Measurements from ENCODE around the gene FBXL2. TPM values are rescaled to one million over a fixed set of nuclear protein-coding genes. Genes with fewer than 3 reads are reported as not detected.
"Not testable (repeated sequence)": the region's sequence is repeated elsewhere in the genome, so short reads cannot be mapped to it uniquely, and the experiment has no call there.

Gene FBXL2
- polyA plus RNA-seq, 12 donors: 5.1 to 18.1 (median 8.4) TPM; not detected in 1

DNA sequence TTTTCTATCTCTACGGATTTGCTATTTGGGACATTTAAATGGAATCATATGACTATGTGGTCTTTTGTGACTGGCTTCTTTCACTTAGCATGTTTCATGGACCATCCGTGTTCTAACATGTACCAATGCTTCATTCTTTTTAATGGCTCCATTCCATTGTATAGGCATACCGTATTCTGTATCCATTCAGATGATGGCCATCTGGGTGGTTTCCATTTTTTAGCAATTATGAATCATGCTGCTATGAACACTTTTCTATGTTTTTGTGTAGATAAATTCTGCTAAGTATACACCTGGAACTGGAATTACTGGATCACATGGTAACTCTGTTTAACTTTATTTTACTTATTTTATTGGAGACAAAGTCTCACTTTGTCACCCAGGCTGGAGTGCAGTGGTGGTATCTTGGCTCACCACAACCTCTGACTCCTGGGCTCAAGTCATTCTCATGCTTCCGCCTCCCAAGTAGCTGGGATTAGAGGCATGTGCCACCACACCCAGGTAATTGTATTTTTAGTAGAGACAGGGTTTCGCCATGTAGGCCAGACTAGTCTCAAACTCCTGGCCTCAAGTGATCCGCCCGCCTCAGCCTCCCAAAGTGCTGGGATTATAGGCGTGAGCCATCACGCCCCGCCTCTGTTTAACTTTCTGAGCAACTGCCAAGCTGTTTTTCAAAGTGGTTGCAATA lies 149.5 kb downstream of the FBXL2 start:
- no peak for DNase-seq

DNA sequence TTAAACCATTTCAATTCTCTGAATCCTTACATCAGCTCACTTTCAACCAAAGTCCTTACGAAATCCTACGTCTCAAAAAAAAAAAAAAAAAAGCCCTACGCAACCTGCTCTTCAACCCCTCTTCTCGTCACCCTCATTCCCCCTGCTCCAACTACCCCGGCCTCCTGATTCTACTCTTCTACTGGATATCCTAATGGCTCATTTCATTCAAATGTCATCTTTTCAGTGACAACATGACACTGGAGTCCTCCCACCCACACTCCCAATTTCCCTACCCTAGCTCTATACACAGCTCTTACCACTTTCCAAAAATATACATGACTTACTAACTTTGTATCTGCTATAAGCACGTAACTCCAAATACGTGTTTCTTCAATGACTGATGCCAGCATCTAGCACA lies 151.5 kb downstream of the FBXL2 start:
- no peak for DNase-seq

DNA sequence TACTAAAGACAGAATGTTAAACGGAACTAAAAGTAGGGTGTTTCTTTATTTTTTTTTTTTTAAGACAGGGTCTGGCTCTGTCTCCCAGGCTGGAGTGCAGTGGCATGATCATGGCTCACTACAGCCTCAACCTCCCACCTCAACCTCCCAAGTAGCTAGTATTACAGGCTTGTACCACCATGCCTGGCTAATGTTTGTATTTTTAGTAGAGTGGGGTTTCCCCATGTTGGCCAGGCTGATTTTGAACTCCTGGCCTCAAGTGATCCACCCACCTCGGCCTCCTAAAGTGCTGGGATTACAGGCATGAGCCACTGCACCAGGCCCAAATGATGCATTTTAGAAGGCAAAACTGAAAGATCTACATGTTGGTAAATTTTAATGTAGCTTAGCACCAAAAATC lies 152.1 kb downstream of the FBXL2 start:
- DNase-seq: not testable (repeated sequence)

DNA sequence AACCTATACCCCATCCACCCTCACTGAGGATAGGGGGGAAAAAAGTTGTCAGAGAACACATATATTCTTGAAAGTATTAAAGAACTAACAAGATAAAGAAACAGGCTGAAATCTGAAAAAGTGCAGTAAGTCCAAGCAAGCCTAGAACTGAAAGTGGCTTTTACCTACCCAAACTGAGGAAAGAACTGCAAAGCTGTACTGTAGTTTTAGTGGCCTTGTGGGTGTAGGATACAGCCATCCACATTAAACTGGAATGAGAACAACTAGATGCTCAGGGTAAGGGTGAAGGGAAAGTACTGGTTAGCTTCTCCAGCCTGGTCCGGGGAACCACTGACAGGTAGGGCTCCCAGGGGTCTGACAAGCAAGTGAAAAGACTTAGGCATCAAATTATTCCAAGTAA lies 152.8 kb downstream of the FBXL2 start:
- no peak for DNase-seq

DNA sequence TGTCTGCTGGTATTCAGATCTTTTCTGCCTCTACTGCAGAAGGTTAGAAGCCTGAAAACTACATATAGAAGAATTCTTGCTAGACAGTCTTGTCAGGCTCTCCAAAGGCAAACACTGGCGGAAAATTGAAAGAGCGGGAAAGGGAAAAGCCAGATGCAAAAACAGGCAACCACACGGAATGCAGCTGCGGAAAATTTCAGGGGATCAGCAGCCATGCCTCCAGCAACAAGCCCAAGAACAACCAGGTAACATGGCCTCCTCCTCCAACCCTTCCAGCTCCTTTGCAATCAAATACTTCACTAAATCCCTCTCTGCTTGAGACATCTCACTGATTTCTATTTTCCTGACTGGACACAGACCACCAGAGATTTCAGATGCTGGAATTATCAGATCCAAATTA lies 153.3 kb downstream of the FBXL2 start:
- DNase-seq: no peak

DNA sequence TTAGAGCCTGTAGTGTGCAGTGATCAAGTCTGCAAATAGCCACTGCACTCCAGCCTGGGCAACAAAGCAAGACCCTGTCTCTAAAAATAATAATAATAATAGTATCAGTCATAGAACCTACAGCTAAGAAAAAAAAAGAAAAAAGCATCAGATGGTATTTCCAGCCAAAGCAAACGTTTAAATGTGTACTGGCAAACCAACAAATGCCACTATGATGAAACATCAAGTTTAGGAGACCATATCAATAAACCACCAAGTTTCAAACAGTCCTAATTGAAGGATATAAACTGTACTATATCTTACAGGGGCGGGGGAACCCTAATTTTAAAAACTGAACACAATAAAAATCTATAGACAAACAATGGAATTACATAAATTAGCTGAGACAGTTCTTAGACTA lies 156.6 kb downstream of the FBXL2 start:
- DNase-seq: no peak

Other genes starting within 250 kb of the FBXL2 start
- 10 to 100 TPM in 11 of 12 donors, not detected in 1; 25.2 to 44.3 (median 31.2) TPM for gene GLB1, start 180.3 kb upstream of the FBXL2 start, polyA plus RNA-seq (ENCODE audit: insufficient read length in 12 of 12)
- gene TMPPE, start 180.3 kb upstream of the FBXL2 start, polyA plus RNA-seq (ENCODE audit: insufficient read length in 12 of 12): 1 to 10 TPM in 3 of 12 donors, under 1 TPM in 7, not detected in 2; 0.66 to 1.3 (median 0.97) TPM
- 100 to 1,000 TPM in 10 of 12 donors, 10 to 100 TPM in 1, not detected in 1; 73.8 to 259 (median 178) TPM for gene CRTAP, start 163.4 kb upstream of the FBXL2 start, polyA plus RNA-seq (ENCODE audit: insufficient read length in 12 of 12)
- 1 to 10 TPM in 10 of 12 donors, not detected in 2; 1.1 to 2.2 (median 1.7) TPM for gene SUSD5, start 58.6 kb upstream of the FBXL2 start, polyA plus RNA-seq (ENCODE audit: insufficient read length in 12 of 12)
- 10 to 100 TPM in 11 of 12 donors, not detected in 1; 41.1 to 91.5 (median 58.4) TPM for gene UBP1, start 163.0 kb downstream of the FBXL2 start, polyA plus RNA-seq (ENCODE audit: insufficient read length in 12 of 12)